HG03460 (cell line): ENCODE results near the gene SDC3.

ENCODE experiments used
- ATAC-seq: cut with Tn5 transposase; IDR thresholded peaks from one replicate; pipeline ENCODE4 v1.9.1; 2021; ENCODE audit not compliant: unreplicated experiment

SDC3 gene

GRCh38 chr1:30905403-30905802 is 3.2 kb downstream of the SDC3 start:
- ATAC-seq: no peak

GRCh38 chr1:30904962-30905335 is 3.6 kb downstream of the SDC3 start:
- no peak for ATAC-seq

- ATAC-seq: no peak
Measured at GRCh38 chr1:30904191-30904961, 4.2 kb downstream of the SDC3 start.

- no peak for ATAC-seq
Measured at GRCh38 chr1:30903343-30904034, 5.1 kb downstream of the SDC3 start.

GRCh38 chr1:30902593-30903290 is 5.8 kb downstream of the SDC3 start:
- no peak for ATAC-seq

- no peak for ATAC-seq
Measured at GRCh38 chr1:30901798-30902581, 6.6 kb downstream of the SDC3 start.

- no peak for ATAC-seq
Measured at GRCh38 chr1:30900931-30901560, 7.5 kb downstream of the SDC3 start.

- no peak for ATAC-seq
Measured at GRCh38 chr1:30900486-30900885, 8.1 kb downstream of the SDC3 start.

GRCh38 chr1:30899577-30900389 is 8.8 kb downstream of the SDC3 start:
- ATAC-seq: no peak

- ATAC-seq: no peak
Measured at GRCh38 chr1:30898031-30898815, 10.3 kb downstream of the SDC3 start.

- ATAC-seq: no peak
Measured at GRCh38 chr1:30896905-30897304, 11.7 kb downstream of the SDC3 start.

GRCh38 chr1:30895944-30896660 is 12.5 kb downstream of the SDC3 start:
- no peak for ATAC-seq

- ATAC-seq: no peak
Measured at GRCh38 chr1:30895382-30895943, 13.1 kb downstream of the SDC3 start.

GRCh38 chr1:30894508-30894973 is 14.0 kb downstream of the SDC3 start:
- no peak for ATAC-seq

- ATAC-seq: no peak
Measured at GRCh38 chr1:30893776-30894507, 14.6 kb downstream of the SDC3 start.

GRCh38 chr1:30892671-30893073 is 15.9 kb downstream of the SDC3 start:
- no peak for ATAC-seq

- no peak for ATAC-seq
Measured at GRCh38 chr1:30891227-30891552, 17.4 kb downstream of the SDC3 start.
